Liver (tissue), 3 donors: ENCODE results near the gene ANP32A.

Experiments used
- EGR1 ChIP-seq, 2 donors: IDR thresholded peaks; 2 replicates each; pipeline ENCODE4 v1.6.1; 2016 to 2018; ENCODE audit warnings: antibody characterized with exemption in 2 of 2, low read depth in 2 of 2
- GABPA ChIP-seq, 2 donors: IDR thresholded peaks in 1 of 2; conservative IDR thresholded peaks in 1 of 2; 2 replicates each; pipeline ENCODE4 v1.6.1; 2016; ENCODE audit warnings: antibody characterized with exemption in 2 of 2, mild to moderate bottlenecking in 1 of 2, moderate library complexity in 1 of 2
- HNF4G ChIP-seq: IDR thresholded peaks from 2 replicates; pipeline ENCODE4 v1.6.1; 2016; ENCODE audit warnings: antibody characterized with exemption
- TAF1 ChIP-seq: conservative IDR thresholded peaks from 2 replicates; pipeline ENCODE4 v1.6.1; 2016; ENCODE audit warnings: antibody characterized with exemption, mild to moderate bottlenecking
- YY1 ChIP-seq: IDR thresholded peaks from 2 replicates; pipeline ENCODE4 v1.6.1; 2016; ENCODE audit warnings: antibody characterized with exemption, mild to moderate bottlenecking
- TF ChIP-seq, protein P1 (sequence below): IDR thresholded peaks from 2 replicates; pipeline ENCODE4 v1.6.1; 2016; ENCODE audit warnings: antibody characterized with exemption, mild to moderate bottlenecking
- TF ChIP-seq, protein P2 (sequence below): fragments of 150-350 bp; IDR thresholded peaks from 2 replicates; pipeline ENCODE4 v1.5.1; 2017; ENCODE audit warnings: improper control_type of control experiment, low read depth, low read length; ENCODE audit not compliant: missing input control
- TF ChIP-seq, protein P3 (sequence below): IDR thresholded peaks from 2 replicates; pipeline ENCODE4 v1.6.1; 2016; ENCODE audit warnings: antibody characterized with exemption
- TF ChIP-seq, protein P4 (sequence below): IDR thresholded peaks from 2 replicates; pipeline ENCODE4 v1.6.1; 2016; ENCODE audit warnings: antibody characterized with exemption
- TF ChIP-seq, protein P5 (sequence below): IDR thresholded peaks from 2 replicates; pipeline ENCODE4 v1.6.1; 2016; ENCODE audit warnings: antibody characterized with exemption
- donor health status: healthy.
- donor health status: healthy.

DNA sequence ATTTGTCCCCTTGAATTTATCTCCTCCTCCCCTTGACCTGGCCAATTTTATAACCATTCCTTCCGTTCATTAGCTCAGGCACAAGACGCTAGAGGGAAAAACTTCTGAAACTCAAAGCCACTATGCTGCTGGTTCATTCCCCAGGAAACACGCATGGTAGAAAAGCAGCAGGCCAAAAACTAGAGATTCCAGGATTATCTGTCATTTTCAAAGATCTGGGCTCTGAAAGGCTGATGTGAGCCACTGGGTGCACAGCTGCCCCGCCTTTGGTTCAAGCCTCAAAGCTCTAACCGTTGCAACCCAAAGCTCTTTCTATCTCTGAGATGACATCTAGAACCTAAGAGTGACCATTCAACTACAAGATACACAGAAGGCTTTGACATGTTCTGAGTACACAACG, 6.1 kb downstream of the ANP32A start:
- TF ChIP-seq YY1 (no peak), TAF1 (no peak), GABPA (IDR thresholded peaks at IDR 0.05 in 1 of 2, conservative IDR thresholded peaks at IDR 0.05 in 1 of 2) (no peak), HNF4G (no peak), EGR1 (IDR thresholded peaks at IDR 0.05; ENCODE audit: low read depth in 2 of 2) (no peak)
- TF ChIP-seq, protein P1, sequence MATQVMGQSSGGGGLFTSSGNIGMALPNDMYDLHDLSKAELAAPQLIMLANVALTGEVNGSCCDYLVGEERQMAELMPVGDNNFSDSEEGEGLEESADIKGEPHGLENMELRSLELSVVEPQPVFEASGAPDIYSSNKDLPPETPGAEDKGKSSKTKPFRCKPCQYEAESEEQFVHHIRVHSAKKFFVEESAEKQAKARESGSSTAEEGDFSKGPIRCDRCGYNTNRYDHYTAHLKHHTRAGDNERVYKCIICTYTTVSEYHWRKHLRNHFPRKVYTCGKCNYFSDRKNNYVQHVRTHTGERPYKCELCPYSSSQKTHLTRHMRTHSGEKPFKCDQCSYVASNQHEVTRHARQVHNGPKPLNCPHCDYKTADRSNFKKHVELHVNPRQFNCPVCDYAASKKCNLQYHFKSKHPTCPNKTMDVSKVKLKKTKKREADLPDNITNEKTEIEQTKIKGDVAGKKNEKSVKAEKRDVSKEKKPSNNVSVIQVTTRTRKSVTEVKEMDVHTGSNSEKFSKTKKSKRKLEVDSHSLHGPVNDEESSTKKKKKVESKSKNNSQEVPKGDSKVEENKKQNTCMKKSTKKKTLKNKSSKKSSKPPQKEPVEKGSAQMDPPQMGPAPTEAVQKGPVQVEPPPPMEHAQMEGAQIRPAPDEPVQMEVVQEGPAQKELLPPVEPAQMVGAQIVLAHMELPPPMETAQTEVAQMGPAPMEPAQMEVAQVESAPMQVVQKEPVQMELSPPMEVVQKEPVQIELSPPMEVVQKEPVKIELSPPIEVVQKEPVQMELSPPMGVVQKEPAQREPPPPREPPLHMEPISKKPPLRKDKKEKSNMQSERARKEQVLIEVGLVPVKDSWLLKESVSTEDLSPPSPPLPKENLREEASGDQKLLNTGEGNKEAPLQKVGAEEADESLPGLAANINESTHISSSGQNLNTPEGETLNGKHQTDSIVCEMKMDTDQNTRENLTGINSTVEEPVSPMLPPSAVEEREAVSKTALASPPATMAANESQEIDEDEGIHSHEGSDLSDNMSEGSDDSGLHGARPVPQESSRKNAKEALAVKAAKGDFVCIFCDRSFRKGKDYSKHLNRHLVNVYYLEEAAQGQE, result no peak
- TF ChIP-seq, protein P2, sequence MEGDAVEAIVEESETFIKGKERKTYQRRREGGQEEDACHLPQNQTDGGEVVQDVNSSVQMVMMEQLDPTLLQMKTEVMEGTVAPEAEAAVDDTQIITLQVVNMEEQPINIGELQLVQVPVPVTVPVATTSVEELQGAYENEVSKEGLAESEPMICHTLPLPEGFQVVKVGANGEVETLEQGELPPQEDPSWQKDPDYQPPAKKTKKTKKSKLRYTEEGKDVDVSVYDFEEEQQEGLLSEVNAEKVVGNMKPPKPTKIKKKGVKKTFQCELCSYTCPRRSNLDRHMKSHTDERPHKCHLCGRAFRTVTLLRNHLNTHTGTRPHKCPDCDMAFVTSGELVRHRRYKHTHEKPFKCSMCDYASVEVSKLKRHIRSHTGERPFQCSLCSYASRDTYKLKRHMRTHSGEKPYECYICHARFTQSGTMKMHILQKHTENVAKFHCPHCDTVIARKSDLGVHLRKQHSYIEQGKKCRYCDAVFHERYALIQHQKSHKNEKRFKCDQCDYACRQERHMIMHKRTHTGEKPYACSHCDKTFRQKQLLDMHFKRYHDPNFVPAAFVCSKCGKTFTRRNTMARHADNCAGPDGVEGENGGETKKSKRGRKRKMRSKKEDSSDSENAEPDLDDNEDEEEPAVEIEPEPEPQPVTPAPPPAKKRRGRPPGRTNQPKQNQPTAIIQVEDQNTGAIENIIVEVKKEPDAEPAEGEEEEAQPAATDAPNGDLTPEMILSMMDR, result no peak
- TF ChIP-seq, protein P3, sequence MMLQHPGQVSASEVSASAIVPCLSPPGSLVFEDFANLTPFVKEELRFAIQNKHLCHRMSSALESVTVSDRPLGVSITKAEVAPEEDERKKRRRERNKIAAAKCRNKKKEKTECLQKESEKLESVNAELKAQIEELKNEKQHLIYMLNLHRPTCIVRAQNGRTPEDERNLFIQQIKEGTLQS, result no peak
- TF ChIP-seq, protein P4, sequence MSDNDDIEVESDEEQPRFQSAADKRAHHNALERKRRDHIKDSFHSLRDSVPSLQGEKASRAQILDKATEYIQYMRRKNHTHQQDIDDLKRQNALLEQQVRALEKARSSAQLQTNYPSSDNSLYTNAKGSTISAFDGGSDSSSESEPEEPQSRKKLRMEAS, result no peak
- TF ChIP-seq, protein P5, sequence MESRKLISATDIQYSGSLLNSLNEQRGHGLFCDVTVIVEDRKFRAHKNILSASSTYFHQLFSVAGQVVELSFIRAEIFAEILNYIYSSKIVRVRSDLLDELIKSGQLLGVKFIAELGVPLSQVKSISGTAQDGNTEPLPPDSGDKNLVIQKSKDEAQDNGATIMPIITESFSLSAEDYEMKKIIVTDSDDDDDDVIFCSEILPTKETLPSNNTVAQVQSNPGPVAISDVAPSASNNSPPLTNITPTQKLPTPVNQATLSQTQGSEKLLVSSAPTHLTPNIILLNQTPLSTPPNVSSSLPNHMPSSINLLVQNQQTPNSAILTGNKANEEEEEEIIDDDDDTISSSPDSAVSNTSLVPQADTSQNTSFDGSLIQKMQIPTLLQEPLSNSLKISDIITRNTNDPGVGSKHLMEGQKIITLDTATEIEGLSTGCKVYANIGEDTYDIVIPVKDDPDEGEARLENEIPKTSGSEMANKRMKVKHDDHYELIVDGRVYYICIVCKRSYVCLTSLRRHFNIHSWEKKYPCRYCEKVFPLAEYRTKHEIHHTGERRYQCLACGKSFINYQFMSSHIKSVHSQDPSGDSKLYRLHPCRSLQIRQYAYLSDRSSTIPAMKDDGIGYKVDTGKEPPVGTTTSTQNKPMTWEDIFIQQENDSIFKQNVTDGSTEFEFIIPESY, result no peak
